HG03342 (cell line): ENCODE data around the gene WTAP.

Experiments used
- ATAC-seq: cut with Tn5 transposase; IDR thresholded peaks from one replicate; pipeline ENCODE4 v1.9.1; 2021; ENCODE audit warnings: mild to moderate bottlenecking, moderate library complexity; ENCODE audit not compliant: unreplicated experiment

WTAP gene

DNA sequence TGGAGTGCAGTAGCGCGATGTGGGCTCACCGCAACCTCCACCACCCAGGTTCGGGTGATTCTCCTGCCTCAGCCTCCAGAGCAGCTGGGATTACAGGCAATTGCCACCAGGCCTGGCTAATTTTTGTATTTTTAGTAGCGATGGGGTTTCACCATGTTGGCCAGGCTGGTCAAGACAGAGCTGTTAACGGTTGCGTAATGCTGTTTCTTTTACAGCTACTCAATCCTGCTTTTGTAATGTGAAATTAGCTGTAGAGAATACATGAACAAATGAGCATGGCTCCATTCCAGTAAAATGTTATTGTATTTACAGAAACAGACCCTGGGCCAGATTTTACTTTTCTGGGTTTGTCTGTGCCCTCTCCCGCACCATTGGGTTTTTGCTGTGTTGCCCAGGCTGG lies 74.6 kb downstream of the WTAP start:
- ATAC-seq = no peak

DNA sequence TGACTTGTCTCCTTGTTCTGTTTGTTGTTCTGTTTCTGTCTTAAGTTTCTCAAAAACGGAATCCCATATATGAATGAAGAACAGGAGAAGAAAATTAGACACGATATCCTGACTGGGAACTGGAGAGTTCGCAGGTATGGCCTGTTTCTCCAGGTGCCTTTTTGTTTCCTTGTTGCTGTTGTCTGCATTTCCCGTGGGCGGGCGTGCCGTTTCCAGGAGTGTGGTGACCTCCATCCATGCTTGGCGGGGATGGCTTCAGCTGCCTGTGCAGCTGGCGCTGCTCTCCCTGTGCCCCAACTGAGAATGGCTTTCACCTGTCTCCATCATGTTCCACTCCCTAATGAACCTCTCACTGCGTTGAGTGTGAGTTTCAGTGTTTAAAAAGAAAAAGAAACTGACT lies 77.2 kb downstream of the WTAP start:
- ATAC-seq = no peak

DNA sequence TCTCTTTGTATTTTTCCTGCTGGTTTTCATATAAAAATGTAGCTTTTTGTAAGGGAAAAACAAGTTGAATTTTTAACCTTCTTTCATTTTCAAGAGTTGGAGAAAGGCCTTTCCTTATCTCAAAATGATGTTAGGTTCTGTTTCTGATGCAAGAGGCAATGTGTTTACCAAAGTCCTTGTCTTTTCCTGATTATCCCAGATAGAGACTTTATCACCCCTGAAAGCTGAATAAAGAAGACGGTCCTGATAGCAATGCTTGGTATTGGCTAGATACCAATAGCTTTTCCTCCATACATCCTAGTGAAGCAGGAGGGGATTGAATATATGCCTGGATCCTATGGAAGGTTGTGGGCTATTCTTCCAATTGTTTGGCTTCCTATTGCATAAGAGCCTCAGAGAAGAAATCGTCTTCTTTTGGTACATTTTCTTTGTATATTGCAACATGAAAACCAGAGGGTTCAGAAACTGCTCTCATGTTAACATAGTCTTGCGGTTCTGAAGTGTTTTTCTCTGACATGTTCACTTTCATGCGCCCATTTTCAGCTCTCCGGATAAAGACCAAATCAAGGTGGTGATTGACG lies 78.2 kb downstream of the WTAP start:
- no peak for ATAC-seq
